Endothelial cell of umbilical vein (primary cell): ENCODE measurements around the gene ADGRD1.

ENCODE experiments used
- CTCF ChIP-seq, 2 donors: IDR thresholded peaks; 1 replicate in 1 of 2; 2 replicates in 1 of 2; pipeline ENCODE4 v1.5.1; 2011; ENCODE audit warnings: low read length in 2 of 2, mild to moderate bottlenecking in 2 of 2, moderate library complexity in 2 of 2, control low read depth in 1 of 2, inconsistent platforms in 1 of 2, low read depth in 1 of 2; ENCODE audit not compliant: insufficient read depth in 1 of 2; ENCODE audit errors: extremely low read depth in 1 of 2
- POLR2AphosphoS5 ChIP-seq: IDR thresholded peaks from 2 replicates; pipeline ENCODE4 v1.6.1; 2012; ENCODE audit warnings: low read depth, mild to moderate bottlenecking, control low read depth, low read length, moderate library complexity; ENCODE audit not compliant: insufficient read depth

- TF ChIP-seq CTCF (IDR thresholded peaks at IDR 0.05; ENCODE audit: extremely low read depth in 1 of 2, insufficient read depth in 1 of 2, low read depth in 1 of 2, low read length in 2 of 2) (no peak), POLR2AphosphoS5 (no peak)
These were observed 160.0 kb downstream of the ADGRD1 start for GRCh38 chr12:131113568-131114270.
